ENCODE measurements around the gene DISP2. TPM values are rescaled to one million over a fixed set of nuclear protein-coding genes. Genes with fewer than 3 reads are reported as not detected.

DISP2 gene
- total RNA-seq, 1 experiment from 2014 or later = 0.62 TPM

DNA sequence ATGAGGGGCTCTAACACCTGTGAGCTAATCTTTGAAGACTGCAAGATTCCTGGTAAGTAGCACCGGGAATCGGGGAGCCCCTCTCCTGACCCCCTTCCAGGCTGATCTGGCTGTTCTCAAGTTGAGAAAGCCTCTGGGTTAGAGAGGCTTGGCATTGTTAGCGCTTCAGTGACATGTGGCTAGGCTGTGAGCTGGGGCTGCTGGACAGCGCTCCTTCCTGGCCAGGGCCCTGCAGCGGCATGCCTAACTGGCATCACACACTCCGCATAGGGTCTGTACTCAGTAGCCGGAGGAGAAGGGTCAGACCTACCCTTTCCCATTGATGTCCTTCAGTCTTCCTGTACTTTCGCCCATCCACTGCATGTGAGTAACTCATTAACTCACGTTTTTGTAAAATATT, 55.0 kb downstream of the DISP2 start:
- BruUV-seq (replicated peaks) = no TSS peak
- POLR2A ChIA-PET (ENCODE audit: low non-redundant PET) = no interaction called here
- H3K36me3 ChIP-seq (ENCODE audit: insufficient read depth, low read length, poor library complexity, severe bottlenecking) = peaks cover 71% of the 10 kb centered on the region

DNA sequence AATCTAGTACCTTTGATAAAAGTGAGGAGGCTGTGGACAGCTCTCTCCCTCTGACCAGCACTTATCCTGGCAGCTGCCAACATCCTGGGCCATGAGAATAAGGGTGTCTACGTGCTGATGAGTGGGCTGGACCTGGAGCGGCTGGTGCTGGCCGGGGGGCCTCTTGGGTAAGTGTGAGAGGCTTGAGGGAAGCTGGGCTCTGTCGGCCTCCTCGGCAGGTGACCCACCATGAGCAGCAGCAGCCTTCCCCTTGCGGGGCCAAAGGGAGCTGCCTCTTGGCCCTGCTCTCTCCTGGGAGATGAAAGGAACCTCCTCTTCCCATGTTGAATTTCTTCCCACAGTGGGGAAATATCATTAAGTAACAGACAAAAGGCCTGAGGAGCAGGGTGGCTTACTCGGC, 56.8 kb downstream of the DISP2 start:
- POLR2A ChIA-PET (ENCODE audit: low non-redundant PET) = no interaction called here

More for the DNA sequence above, 55.0 kb downstream of the DISP2 start:
- Histone ChIP-seq H3K4me1 (ENCODE audit: insufficient read depth, low read length, poor library complexity, severe bottlenecking) (no peaks in the 10 kb centered on the region), H3K9me3 (ENCODE audit: low read depth, low read length, poor library complexity, severe bottlenecking) (no peaks in the 10 kb centered on the region), H3K4me3 (ENCODE audit: low read depth, low read length, poor library complexity, severe bottlenecking) (no peak overlapping the region), H3K27ac (ENCODE audit: low read depth, low read length, poor library complexity, severe bottlenecking) (no peak overlapping the region), H3K27me3 (replicated peaks; ENCODE audit: insufficient read depth, low read depth, low read length, poor library complexity) (no peaks in the 10 kb centered on the region)
- no peak for DNase-seq (ENCODE audit: low spot score)
- CTCF ChIA-PET = no interaction called here
- no peak for TF ChIP-seq EZH2 (IDR thresholded peaks at IDR 0.05; ENCODE audit: borderline replicate concordance, low read depth, low read length, poor library complexity, severe bottlenecking)
- TF ChIP-seq, protein P1, sequence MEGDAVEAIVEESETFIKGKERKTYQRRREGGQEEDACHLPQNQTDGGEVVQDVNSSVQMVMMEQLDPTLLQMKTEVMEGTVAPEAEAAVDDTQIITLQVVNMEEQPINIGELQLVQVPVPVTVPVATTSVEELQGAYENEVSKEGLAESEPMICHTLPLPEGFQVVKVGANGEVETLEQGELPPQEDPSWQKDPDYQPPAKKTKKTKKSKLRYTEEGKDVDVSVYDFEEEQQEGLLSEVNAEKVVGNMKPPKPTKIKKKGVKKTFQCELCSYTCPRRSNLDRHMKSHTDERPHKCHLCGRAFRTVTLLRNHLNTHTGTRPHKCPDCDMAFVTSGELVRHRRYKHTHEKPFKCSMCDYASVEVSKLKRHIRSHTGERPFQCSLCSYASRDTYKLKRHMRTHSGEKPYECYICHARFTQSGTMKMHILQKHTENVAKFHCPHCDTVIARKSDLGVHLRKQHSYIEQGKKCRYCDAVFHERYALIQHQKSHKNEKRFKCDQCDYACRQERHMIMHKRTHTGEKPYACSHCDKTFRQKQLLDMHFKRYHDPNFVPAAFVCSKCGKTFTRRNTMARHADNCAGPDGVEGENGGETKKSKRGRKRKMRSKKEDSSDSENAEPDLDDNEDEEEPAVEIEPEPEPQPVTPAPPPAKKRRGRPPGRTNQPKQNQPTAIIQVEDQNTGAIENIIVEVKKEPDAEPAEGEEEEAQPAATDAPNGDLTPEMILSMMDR (conservative IDR thresholded peaks at IDR 0.05; ENCODE audit: low read depth, low read length) = no peak
- intact Hi-C loops (cut with micrococcal nuclease; ENCODE audit: unreplicated experiment) = no loop called here

GRCh38 chr15:40415226-40415625, 57.2 kb downstream of the DISP2 start:
- TF ChIP-seq EZH2 (IDR thresholded peaks at IDR 0.05; ENCODE audit: borderline replicate concordance, low read depth, low read length, poor library complexity, severe bottlenecking) = no peak
- TF ChIP-seq, protein P1 (conservative IDR thresholded peaks at IDR 0.05; ENCODE audit: low read depth, low read length) = no peak
- H3K4me3 ChIP-seq (ENCODE audit: low read depth, low read length, poor library complexity, severe bottlenecking) = no peak overlapping the region
- H3K27ac ChIP-seq (ENCODE audit: low read depth, low read length, poor library complexity, severe bottlenecking) = no peak overlapping the region
- no TSS peak for BruUV-seq (replicated peaks)
- no peaks in the 10 kb centered on the region for H3K9me3 ChIP-seq (ENCODE audit: low read depth, low read length, poor library complexity, severe bottlenecking)
- no peaks in the 10 kb centered on the region for H3K4me1 ChIP-seq (ENCODE audit: insufficient read depth, low read length, poor library complexity, severe bottlenecking)
- H3K36me3 ChIP-seq (ENCODE audit: insufficient read depth, low read length, poor library complexity, severe bottlenecking) = peaks cover 58% of the 10 kb centered on the region
- H3K27me3 ChIP-seq (replicated peaks; ENCODE audit: insufficient read depth, low read depth, low read length, poor library complexity) = no peaks in the 10 kb centered on the region
- ChIA-PET CTCF (no interaction called here), POLR2A (ENCODE audit: low non-redundant PET) (no interaction called here)
- intact Hi-C loops (cut with micrococcal nuclease; ENCODE audit: unreplicated experiment) = no loop called here
- DNase-seq (ENCODE audit: low spot score) = no peak

More for the DNA sequence above, 56.8 kb downstream of the DISP2 start:
- intact Hi-C loops (cut with micrococcal nuclease; ENCODE audit: unreplicated experiment) = no loop called here
- TF ChIP-seq, protein P1 (conservative IDR thresholded peaks at IDR 0.05; ENCODE audit: low read depth, low read length) = no peak
- no peak for TF ChIP-seq EZH2 (IDR thresholded peaks at IDR 0.05; ENCODE audit: borderline replicate concordance, low read depth, low read length, poor library complexity, severe bottlenecking)
- no peak overlapping the region for H3K4me3 ChIP-seq (ENCODE audit: low read depth, low read length, poor library complexity, severe bottlenecking)
- H3K4me1 ChIP-seq (ENCODE audit: insufficient read depth, low read length, poor library complexity, severe bottlenecking) = no peaks in the 10 kb centered on the region
- H3K27me3 ChIP-seq (replicated peaks; ENCODE audit: insufficient read depth, low read depth, low read length, poor library complexity) = no peaks in the 10 kb centered on the region
- H3K36me3 ChIP-seq (ENCODE audit: insufficient read depth, low read length, poor library complexity, severe bottlenecking) = peaks cover 60% of the 10 kb centered on the region
- H3K9me3 ChIP-seq (ENCODE audit: low read depth, low read length, poor library complexity, severe bottlenecking) = no peaks in the 10 kb centered on the region
- no peak for DNase-seq (ENCODE audit: low spot score)
- CTCF ChIA-PET = no interaction called here
- no TSS peak for BruUV-seq (replicated peaks)
- no peak overlapping the region for H3K27ac ChIP-seq (ENCODE audit: low read depth, low read length, poor library complexity, severe bottlenecking)

Data from A673 (cell line).